Activated T-cell treated with anti-CD3 and anti-CD28 coated beads, Interleukin-2, amount 50 U/mL, for 48 hours (primary cell): Measurements from ENCODE around the gene MICU2.

ENCODE experiments used
- DNase-seq, 2 experiments: peaks; one replicate each; pipeline ENCODE4 v3.0.0-alpha.2; 2020

MICU2 gene, protein sequence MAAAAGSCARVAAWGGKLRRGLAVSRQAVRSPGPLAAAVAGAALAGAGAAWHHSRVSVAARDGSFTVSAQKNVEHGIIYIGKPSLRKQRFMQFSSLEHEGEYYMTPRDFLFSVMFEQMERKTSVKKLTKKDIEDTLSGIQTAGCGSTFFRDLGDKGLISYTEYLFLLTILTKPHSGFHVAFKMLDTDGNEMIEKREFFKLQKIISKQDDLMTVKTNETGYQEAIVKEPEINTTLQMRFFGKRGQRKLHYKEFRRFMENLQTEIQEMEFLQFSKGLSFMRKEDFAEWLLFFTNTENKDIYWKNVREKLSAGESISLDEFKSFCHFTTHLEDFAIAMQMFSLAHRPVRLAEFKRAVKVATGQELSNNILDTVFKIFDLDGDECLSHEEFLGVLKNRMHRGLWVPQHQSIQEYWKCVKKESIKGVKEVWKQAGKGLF

DNA sequence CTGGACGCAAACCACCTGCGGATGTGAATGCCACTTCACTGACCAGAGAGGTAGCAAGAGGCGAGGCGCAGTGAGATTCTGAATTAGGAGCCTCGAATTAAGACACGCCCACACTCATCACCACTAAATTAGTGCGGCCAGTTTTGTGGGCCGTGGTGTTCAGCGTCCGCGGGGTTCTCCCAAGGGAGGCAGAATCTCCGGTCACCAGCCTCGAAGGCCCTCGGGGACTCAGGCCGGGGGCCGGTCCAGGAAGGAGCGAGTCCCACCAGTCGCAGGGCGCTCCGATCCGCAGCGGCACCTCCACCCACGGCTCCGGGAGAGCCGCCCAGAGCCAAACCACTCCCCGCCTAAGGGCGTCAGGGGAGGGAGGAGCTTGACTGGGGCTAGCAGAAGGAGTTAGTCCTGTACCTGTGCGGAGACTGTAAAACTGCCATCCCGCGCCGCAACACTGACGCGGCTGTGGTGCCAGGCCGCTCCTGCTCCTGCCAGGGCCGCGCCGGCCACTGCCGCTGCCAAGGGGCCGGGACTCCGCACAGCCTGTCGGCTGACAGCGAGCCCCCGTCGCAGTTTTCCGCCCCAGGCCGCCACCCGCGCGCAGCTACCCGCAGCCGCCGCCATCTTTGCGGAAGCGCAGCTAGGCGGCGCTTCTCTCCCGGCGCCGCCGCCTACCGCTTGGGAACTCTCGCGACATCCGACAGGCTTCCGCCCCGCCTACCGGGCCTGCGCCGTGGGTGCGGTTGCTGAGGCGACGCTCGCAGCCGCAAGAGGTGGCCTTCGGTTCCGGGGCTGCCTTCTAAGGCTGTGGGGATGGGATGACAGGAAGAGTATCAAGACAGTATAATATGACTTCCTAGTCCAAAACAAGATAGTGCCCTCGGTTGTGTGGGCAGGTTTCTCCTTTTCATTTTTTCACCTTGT is at the start of gene MICU2:
Gene MICU2 (minus strand): TSS at position 640 of the 918 bp plus-strand sequence. CDS start 22 bp downstream, at position 618.
- DNase-seq = peak; percentile 95 to 97

DNA sequence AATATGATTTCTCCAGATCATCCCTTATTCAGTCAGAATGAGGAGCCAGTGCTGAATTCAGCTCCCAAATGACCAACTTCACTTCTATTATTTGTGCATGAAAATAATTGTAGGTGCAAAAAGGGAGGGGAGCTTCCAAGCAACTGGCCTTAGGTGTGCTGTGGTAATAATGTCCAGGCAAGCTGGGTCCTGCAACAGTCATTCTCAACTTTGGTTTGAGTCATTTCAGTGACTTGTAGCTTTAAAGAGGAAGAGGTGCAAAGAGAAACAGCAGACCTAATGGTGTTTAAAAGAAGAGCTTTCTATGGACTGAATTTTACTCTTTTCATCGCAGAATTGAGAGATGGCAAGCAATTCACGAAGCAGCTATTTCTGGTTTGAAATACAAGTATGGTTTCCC is 37.7 kb upstream of the MICU2 start:
- DNase-seq = no peak

DNA sequence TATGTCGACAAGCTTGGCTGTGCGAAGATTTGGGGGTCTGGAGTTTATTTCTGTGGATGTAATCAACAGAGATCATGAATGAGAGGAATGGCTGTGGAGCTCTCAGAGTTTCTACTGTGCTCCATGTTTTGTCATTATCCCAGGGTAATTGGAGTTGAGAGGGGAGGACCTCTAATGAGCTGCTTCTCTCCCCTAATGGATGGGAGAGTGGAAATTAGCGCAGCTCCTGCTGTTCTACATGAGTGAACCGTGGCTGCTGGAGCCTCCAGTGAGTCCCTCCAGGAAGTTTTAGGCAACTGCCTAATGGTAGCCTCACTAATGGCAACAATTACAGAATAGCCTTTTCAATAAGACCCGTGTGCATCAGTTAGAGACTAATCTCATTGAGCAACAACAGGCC is 35.6 kb upstream of the MICU2 start:
- DNase-seq = no peak

DNA sequence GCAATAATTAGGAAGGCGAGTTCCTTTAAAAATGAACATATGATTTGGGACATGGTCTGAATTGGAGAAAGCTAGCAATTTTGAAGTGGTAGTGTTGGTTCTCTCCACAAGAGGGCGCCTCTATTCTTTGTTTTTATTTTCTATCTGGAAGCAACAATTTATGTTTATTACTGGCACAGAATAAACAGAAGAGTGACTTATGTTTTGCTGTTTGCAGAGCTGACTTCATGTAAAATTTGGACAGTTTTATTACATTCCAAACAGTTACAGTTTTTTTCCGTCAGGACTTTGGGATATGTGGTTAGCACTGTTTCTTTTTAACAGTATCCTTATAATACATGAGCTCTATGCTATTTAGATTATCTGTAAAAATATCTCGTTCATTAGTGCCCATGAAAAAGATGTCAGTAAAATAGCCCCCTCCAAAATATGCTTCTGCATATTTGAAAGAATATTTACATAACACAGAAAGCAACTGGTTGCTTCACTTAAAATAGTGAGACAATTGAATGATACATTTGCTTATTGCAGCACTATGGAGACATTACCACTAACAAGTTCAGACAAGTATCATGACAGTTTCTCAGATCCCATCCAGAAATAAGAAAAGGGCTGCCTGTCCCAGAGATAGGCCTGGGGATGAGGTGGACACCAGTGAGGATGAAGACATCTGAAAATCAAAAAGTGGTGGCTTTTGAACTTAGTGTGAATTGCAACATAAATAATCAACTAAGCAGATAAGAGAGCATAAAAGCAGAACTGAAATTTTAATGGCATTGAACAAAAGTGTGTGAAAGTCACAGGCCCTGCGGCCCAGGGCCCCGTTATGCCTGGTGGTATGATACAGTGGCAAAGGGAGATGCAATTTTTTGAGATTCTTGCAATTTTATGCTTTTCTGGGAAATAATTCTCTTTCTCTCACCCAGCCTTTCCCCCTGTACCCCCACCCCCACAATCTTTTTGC is 34.6 kb upstream of the MICU2 start:
- DNase-seq = no peak

- DNase-seq = peak; percentile 22 to 34
Observed at GRCh38 chr13:21637296-21637695, 33.3 kb upstream of the MICU2 start.

DNA sequence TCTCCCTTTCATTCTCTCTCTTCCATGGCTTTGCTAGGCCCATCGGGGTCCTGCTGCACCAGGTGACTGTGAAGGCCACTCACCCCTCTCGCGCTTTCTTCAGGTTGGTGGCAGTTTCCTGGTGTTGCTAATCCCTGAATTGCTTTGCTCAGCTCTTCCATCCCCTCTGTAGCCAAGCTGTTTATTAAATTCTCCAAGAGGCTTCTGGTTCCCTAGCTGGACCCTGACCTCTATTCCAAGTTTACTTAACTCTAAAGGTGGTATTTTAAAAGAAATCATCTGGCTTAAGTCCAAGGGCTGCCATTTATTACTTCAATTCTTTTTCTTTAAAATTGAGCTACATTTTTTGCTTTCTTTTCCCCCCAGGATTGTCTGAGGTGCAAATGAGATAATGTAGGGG is 32.7 kb upstream of the MICU2 start:
- DNase-seq = no peak

DNA sequence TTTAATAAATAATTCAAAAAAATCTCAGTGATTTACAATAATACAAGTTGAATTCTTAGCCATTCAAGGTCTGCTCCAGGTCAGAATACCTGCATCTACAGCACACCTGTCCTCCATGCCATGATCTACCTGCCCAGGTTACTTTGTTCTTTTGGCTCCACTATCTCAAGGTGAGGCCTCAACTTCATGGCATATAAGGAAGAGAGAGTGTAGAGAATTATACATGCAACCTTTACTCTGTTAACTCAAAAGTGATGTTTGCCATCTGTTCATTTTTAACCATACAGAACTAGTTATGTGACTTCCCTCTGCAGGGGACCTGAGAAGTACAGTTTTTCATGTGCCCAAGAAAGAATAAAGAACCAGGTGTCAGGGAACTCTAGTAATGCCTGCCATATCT is 28.2 kb upstream of the MICU2 start:
- no peak for DNase-seq

GRCh38 chr13:21625366-21625765 is 21.4 kb upstream of the MICU2 start:
- no peak for DNase-seq

DNA sequence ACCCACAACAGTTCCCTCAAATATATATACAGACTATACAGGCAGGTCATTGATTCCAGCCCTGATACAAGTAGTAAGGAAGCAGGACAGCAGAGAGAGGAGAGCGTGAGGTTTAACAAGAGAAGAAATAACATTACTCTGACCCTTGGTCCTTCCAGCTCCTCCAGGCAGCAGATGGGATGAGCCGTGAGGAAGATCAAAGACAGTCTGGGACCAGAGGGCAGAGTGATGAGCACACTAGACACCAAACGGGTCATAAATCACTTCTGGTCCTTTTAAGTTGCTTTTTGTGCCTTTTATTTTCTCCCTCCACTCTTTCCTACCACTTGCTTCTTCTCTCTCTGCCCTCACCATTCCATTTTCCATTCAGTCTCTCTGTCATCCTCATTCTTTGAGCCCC is 16.9 kb upstream of the MICU2 start:
- no peak for DNase-seq

DNA sequence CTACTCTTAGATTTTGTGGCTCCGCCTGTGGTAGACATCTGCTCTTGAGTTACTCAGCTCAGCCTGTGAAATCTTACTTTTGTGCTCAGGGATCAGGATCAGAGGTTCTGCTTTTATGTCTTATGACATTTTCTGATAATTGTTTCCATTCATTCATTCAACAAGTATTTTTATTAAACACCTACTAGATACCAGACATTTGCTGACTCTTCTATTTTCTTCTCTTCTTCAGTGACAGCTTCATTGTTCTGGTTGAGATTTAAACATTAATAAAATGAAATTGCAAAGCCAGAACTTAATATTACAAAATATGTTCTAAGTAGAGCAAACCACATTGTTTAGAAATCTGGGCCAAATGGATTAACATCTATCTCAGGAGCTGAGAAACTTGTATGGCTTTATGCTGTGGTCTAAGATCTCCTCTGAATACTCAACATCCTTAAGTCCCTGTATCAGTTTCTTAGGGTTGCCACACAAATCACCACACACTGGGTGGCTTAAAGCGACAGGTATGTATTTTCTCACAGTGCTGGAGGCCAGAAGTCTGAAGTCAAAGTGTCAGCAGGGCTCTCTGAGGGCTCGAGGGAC is 15.8 kb upstream of the MICU2 start:
- DNase-seq = no peak

DNA sequence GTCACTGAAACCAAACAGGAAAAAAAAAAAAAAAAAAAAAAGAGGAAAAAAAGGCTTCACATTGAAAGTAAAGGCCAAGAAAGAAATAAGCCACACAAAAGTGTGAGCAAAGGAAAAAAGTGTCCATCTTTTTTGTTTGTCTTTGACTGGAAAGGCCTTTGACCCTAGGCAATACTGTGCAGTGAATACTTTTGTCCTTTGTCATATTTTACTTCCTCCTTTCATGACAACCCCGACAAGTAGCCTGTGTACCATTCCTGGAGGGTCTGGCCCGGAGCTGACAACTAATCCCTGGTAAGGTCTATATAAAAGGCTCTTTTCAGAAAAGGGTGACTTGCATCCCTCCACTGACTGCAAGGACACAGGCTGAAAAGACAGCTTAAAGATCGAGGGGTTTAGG is 12.9 kb upstream of the MICU2 start:
- DNase-seq = no peak

GRCh38 chr13:21616205-21616866 is 12.4 kb upstream of the MICU2 start:
- DNase-seq = no peak

- DNase-seq = no peak
Observed at GRCh38 chr13:21615427-21615826, 11.5 kb upstream of the MICU2 start.

GRCh38 chr13:21613791-21614190 is 9.8 kb upstream of the MICU2 start:
- no peak for DNase-seq

DNA sequence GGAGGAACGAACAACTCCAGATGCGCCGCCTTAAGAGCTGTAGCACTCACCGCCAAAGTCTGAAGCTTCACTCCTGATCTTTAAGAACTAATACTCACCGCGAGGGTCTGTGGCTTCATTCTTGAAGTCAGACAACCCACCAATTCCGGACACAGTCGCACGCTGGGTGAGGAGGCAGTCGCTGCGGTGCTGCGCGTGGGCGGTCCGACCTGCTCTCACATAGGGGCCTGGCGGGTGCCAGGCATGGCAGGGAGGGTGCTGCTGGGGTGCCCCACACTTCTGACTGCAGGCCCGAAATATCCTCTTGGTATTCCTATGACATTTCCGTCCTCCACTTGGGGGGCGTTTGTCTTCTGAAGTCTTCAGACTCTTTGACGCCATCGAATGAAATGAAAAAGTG is 7.4 kb upstream of the MICU2 start:
- no peak for DNase-seq

- no peak for DNase-seq
Observed at GRCh38 chr13:21610687-21611086, 6.7 kb upstream of the MICU2 start.

- DNase-seq = no peak
Observed at GRCh38 chr13:21608961-21609360, 5.0 kb upstream of the MICU2 start.

GRCh38 chr13:21606796-21607195 is 2.8 kb upstream of the MICU2 start:
- DNase-seq = no peak

DNA sequence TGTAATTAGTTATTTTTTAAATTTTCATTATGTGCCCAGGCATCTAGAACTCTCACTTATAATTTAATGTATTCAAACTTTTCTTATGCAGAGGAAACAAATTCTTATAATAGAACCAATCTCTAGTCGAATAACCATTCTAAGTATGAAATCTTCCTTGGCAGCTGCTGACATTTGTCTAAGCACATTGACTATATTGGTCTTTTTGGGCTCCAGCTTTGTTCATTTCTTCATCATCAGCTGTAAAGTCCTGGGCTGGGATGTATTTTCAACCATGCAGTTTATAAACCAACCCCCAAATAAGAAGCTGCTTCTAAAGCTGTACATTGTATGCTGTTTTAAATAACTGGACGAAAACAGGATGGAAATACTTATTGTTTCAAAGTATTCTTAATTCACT is 2.3 kb upstream of the MICU2 start:
- no peak for DNase-seq

- no peak for DNase-seq
Observed at GRCh38 chr13:21596722-21597121, 7.2 kb downstream of the MICU2 start.

GRCh38 chr13:21595546-21595822 is 8.5 kb downstream of the MICU2 start:
- no peak for DNase-seq
